Measurements from ENCODE around the gene PATE3.

Gene PATE3

GRCh38 chr11:125787827-125788226, at the start of gene PATE3:
PATE3 (plus strand) TSS chr11:125788127; CDS start chr11:125788152, 25 bp downstream.
- no peak for DNase-seq (ENCODE audit: low read depth in 2 of 2)

GRCh38 chr11:125740617-125741016, 47.3 kb upstream of the PATE3 start:
- no peak for DNase-seq (ENCODE audit: low read depth in 2 of 2)

GRCh38 chr11:125743681-125744080, 44.2 kb upstream of the PATE3 start:
- no peak for DNase-seq (ENCODE audit: low read depth in 2 of 2)

- DNase-seq (ENCODE audit: low read depth in 2 of 2) = no peak
Measured at GRCh38 chr11:125745979-125746378, 41.9 kb upstream of the PATE3 start, which contains the start of gene PATE1. PATE1 (plus strand) TSS chr11:125746279; CDS start chr11:125746305, 26 bp downstream.

GRCh38 chr11:125750629-125751028, 37.3 kb upstream of the PATE3 start:
- DNase-seq (ENCODE audit: low read depth in 2 of 2) = no peak

- no peak for DNase-seq (ENCODE audit: low read depth in 2 of 2)
Measured at GRCh38 chr11:125756050-125756449, 31.9 kb upstream of the PATE3 start.

- DNase-seq (ENCODE audit: low read depth in 2 of 2) = no peak
Measured at GRCh38 chr11:125762445-125762844, 25.5 kb upstream of the PATE3 start.

- DNase-seq (ENCODE audit: low read depth in 2 of 2) = no peak
Measured at GRCh38 chr11:125763483-125763882, 24.4 kb upstream of the PATE3 start.

- no peak for DNase-seq (ENCODE audit: low read depth in 2 of 2)
Measured at GRCh38 chr11:125766251-125766650, 21.7 kb upstream of the PATE3 start.

- DNase-seq (ENCODE audit: low read depth in 2 of 2) = no peak
Measured at GRCh38 chr11:125768336-125769046, 19.4 kb upstream of the PATE3 start.

GRCh38 chr11:125770583-125770982, 17.3 kb upstream of the PATE3 start:
- no peak for DNase-seq (ENCODE audit: low read depth in 2 of 2)

GRCh38 chr11:125772834-125773505, 15.0 kb upstream of the PATE3 start:
- DNase-seq (ENCODE audit: low read depth in 2 of 2) = no peak

- DNase-seq (ENCODE audit: low read depth in 2 of 2) = no peak
Measured at GRCh38 chr11:125773516-125773915, 14.4 kb upstream of the PATE3 start.

GRCh38 chr11:125777309-125777708, 10.6 kb upstream of the PATE3 start:
- no peak for DNase-seq (ENCODE audit: low read depth in 2 of 2)

GRCh38 chr11:125778728-125779127, 9.2 kb upstream of the PATE3 start, which contains the start of gene PATE2:
PATE2 (minus strand) TSS chr11:125778828; CDS start chr11:125778773, 55 bp downstream.
- no peak for DNase-seq (ENCODE audit: low read depth in 2 of 2)

GRCh38 chr11:125784678-125785077, 3.2 kb upstream of the PATE3 start:
- no peak for DNase-seq (ENCODE audit: low read depth in 2 of 2)

- DNase-seq (ENCODE audit: low read depth in 2 of 2) = no peak
Measured at GRCh38 chr11:125790825-125791224, 2.9 kb downstream of the PATE3 start.

GRCh38 chr11:125797641-125798040, 9.7 kb downstream of the PATE3 start:
- no peak for DNase-seq (ENCODE audit: low read depth in 2 of 2)

- no peak for DNase-seq (ENCODE audit: low read depth in 2 of 2)
Measured at GRCh38 chr11:125799808-125800207, 11.9 kb downstream of the PATE3 start.

- DNase-seq (ENCODE audit: low read depth in 2 of 2) = no peak
Measured at GRCh38 chr11:125802387-125802786, 14.5 kb downstream of the PATE3 start.

- DNase-seq (ENCODE audit: low read depth in 2 of 2) = no peak
Measured at GRCh38 chr11:125807909-125808308, 20.0 kb downstream of the PATE3 start.

- no peak for DNase-seq (ENCODE audit: low read depth in 2 of 2)
Measured at GRCh38 chr11:125833016-125833415, 45.1 kb downstream of the PATE3 start, which contains the start of gene PATE4. PATE4 (plus strand) TSS chr11:125833316; CDS start chr11:125833360, 44 bp downstream.

- DNase-seq (ENCODE audit: low read depth in 2 of 2) = no peak
Measured at GRCh38 chr11:125835748-125836147, 47.8 kb downstream of the PATE3 start.

Data from stimulated activated CD4-positive, alpha-beta T cell treated with anti-CD3 and anti-CD28 coated beads, Interleukin-1b, Interleukin-23, amount 100 ng/mL, for 4 hours (primary cell).